PFSK-1 (cell line): ENCODE data around the gene IL19.

Experiments used
- FOXP2 ChIP-seq: optimal IDR thresholded peaks from 2 replicates; pipeline ENCODE3; 2011; ENCODE audit warnings: borderline replicate concordance, control low read depth, inconsistent platforms; ENCODE audit not compliant: insufficient read depth; ENCODE audit errors: extremely low read length, extremely low read depth
- POLR2AphosphoS5 ChIP-seq: IDR thresholded peaks from 2 replicates; pipeline ENCODE4 v1.6.1; 2012; ENCODE audit warnings: low read depth, mild to moderate bottlenecking, control low read depth, low read length, moderate library complexity
- SIN3A ChIP-seq: IDR thresholded peaks from 2 replicates; pipeline ENCODE4 v1.6.1; 2012; ENCODE audit warnings: mild to moderate bottlenecking, low read length, moderate library complexity, borderline replicate concordance; ENCODE audit not compliant: insufficient read depth
- TAF1 ChIP-seq: IDR thresholded peaks from 2 replicates; pipeline ENCODE4 v1.6.1; 2012; ENCODE audit warnings: low read length, control low read depth, borderline replicate concordance; ENCODE audit not compliant: insufficient read depth
- TF ChIP-seq, protein P1 (sequence below), 2 experiments: IDR thresholded peaks; 2 replicates each; pipeline versions ENCODE4 v1.6.1 to v1.8.0; 2011 to 2012; ENCODE audit warnings: low read depth in 2 of 2, low read length in 2 of 2, control low read depth in 1 of 2, inconsistent platforms in 1 of 2, mild to moderate bottlenecking in 1 of 2, moderate library complexity in 1 of 2; ENCODE audit not compliant: insufficient read depth in 1 of 2

IL19 gene

GRCh38 chr1:206809504-206810084 is 39.0 kb downstream of the IL19 start:
- TF ChIP-seq POLR2AphosphoS5: no peak
- no peak for TF ChIP-seq SIN3A
- no peak for TF ChIP-seq FOXP2
- TF ChIP-seq, protein P1, sequence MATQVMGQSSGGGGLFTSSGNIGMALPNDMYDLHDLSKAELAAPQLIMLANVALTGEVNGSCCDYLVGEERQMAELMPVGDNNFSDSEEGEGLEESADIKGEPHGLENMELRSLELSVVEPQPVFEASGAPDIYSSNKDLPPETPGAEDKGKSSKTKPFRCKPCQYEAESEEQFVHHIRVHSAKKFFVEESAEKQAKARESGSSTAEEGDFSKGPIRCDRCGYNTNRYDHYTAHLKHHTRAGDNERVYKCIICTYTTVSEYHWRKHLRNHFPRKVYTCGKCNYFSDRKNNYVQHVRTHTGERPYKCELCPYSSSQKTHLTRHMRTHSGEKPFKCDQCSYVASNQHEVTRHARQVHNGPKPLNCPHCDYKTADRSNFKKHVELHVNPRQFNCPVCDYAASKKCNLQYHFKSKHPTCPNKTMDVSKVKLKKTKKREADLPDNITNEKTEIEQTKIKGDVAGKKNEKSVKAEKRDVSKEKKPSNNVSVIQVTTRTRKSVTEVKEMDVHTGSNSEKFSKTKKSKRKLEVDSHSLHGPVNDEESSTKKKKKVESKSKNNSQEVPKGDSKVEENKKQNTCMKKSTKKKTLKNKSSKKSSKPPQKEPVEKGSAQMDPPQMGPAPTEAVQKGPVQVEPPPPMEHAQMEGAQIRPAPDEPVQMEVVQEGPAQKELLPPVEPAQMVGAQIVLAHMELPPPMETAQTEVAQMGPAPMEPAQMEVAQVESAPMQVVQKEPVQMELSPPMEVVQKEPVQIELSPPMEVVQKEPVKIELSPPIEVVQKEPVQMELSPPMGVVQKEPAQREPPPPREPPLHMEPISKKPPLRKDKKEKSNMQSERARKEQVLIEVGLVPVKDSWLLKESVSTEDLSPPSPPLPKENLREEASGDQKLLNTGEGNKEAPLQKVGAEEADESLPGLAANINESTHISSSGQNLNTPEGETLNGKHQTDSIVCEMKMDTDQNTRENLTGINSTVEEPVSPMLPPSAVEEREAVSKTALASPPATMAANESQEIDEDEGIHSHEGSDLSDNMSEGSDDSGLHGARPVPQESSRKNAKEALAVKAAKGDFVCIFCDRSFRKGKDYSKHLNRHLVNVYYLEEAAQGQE (IDR thresholded peaks at IDR 0.05; ENCODE audit: insufficient read depth in 1 of 2, low read depth in 2 of 2, low read length in 2 of 2): no peak
- no peak for TF ChIP-seq TAF1

- TF ChIP-seq POLR2AphosphoS5: no peak
- no peak for TF ChIP-seq SIN3A
- TF ChIP-seq TAF1: no peak
- no peak for TF ChIP-seq FOXP2
- TF ChIP-seq, protein P1 (IDR thresholded peaks at IDR 0.05; ENCODE audit: insufficient read depth in 1 of 2, low read depth in 2 of 2, low read length in 2 of 2): no peak
Measured at GRCh38 chr1:206812471-206812870, 41.9 kb downstream of the IL19 start.

- no peak for TF ChIP-seq POLR2AphosphoS5
- TF ChIP-seq SIN3A: no peak
- TF ChIP-seq, protein P1 (IDR thresholded peaks at IDR 0.05; ENCODE audit: insufficient read depth in 1 of 2, low read depth in 2 of 2, low read length in 2 of 2): peak in 1 of 2 experiments; percentile 57; a peak in 1 of 4 replicates
- no peak for TF ChIP-seq FOXP2
- TF ChIP-seq TAF1: peak; percentile 54; the same call in 1 of the 2 replicates
Measured at GRCh38 chr1:206814716-206815341, 44.3 kb downstream of the IL19 start.

DNA sequence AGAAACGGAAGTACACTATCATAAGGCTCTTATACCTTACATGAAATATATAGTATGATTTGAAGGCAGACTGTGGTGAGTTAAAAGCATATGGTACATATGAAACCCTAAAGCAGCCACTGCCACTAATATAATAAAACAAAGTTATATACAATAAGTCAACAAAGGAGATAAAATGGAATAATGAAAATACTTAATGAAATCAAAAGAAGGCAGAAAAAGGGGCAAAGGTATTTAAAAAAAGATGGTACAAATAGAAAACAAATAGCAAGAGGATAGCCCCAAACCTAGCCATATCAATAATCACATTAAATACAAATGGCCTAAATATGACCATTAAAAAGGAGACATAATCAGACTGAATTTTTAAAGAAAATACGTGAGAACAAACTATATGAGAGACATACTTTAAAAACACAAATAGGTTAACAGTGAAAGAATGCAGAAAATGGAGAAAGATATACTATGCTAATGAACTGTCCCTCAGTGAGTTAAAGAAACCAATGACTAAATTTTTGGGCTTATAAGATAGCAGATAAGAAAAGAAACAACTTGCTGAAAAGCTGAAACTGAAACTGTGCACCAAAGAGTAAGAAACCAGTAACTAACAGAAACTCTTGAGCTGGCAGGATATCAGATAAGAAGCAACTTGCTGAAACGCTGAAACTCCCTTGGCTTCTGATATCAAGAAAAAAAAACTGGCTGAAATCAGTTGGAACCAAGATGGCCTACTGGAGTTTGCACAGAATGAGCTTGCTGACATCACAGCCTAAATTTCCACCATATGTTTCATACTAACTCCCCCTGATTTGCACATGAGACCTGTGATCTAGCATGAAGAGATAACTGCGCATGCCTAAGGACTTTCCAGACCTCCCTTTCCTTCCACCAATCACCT is 46.1 kb downstream of the IL19 start:
- TF ChIP-seq FOXP2 (no peak), SIN3A (no peak), POLR2AphosphoS5 (no peak), TAF1 (no peak)
- TF ChIP-seq, protein P1 (IDR thresholded peaks at IDR 0.05; ENCODE audit: insufficient read depth in 1 of 2, low read depth in 2 of 2, low read length in 2 of 2): no peak
